Measurements from ENCODE around the gene FGG.

DNA sequence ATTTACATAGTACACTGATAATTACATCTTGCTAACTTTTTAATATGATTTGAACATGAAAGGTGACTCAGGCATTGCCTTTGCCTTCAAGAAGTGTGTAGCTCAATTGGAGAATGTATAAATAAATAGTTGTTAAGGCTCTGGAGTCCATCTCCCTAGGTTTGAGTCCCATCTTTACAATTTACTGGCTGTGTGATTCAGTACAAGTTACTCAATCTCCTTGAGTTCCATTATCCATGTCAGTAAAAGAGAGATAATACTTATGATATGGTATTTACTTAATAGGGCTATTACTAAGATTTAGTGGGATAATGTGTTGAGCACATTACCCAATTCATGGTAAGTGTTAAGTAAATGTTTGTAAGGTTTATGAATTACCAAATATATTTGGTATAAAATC lies 1.9 kb upstream of the FGG start:
- TF ChIP-seq POLR2AphosphoS5 (IDR thresholded peaks at IDR 0.05; ENCODE audit: insufficient read depth, low read depth, low read length), result no peak
- TF ChIP-seq POLR2A (IDR thresholded peaks at IDR 0.05; ENCODE audit: low read depth, low read length), result no peak
- TF ChIP-seq, protein P1, sequence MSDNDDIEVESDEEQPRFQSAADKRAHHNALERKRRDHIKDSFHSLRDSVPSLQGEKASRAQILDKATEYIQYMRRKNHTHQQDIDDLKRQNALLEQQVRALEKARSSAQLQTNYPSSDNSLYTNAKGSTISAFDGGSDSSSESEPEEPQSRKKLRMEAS (IDR thresholded peaks at IDR 0.05; ENCODE audit: insufficient read depth, insufficient read length), result no peak
- TF ChIP-seq, protein P2, sequence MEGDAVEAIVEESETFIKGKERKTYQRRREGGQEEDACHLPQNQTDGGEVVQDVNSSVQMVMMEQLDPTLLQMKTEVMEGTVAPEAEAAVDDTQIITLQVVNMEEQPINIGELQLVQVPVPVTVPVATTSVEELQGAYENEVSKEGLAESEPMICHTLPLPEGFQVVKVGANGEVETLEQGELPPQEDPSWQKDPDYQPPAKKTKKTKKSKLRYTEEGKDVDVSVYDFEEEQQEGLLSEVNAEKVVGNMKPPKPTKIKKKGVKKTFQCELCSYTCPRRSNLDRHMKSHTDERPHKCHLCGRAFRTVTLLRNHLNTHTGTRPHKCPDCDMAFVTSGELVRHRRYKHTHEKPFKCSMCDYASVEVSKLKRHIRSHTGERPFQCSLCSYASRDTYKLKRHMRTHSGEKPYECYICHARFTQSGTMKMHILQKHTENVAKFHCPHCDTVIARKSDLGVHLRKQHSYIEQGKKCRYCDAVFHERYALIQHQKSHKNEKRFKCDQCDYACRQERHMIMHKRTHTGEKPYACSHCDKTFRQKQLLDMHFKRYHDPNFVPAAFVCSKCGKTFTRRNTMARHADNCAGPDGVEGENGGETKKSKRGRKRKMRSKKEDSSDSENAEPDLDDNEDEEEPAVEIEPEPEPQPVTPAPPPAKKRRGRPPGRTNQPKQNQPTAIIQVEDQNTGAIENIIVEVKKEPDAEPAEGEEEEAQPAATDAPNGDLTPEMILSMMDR (IDR thresholded peaks at IDR 0.05; ENCODE audit: extremely low read depth in 1 of 2, insufficient read depth in 1 of 2, low read depth in 1 of 2, low read length in 2 of 2), result no peak
- no peak for TF ChIP-seq EZH2 (IDR thresholded peaks at IDR 0.05; ENCODE audit: borderline replicate concordance, low read depth, low read length, severe bottlenecking)
- no peak for TF ChIP-seq JUN (IDR thresholded peaks at IDR 0.05; ENCODE audit: borderline replicate concordance, insufficient read depth, insufficient read length, low read depth)
- TF ChIP-seq GATA2 (IDR thresholded peaks at IDR 0.05; ENCODE audit: insufficient read depth, insufficient read length, low read depth, low read length), result no peak
- TF ChIP-seq FOS (IDR thresholded peaks at IDR 0.05; ENCODE audit: borderline replicate concordance, insufficient read depth, low read length), result no peak
